Muscle of leg (tissue), 11 donors: Measurements from ENCODE around the gene MRPL4. TPM values are rescaled to one million over a fixed set of nuclear protein-coding genes. Genes with fewer than 3 reads are reported as not detected.

ENCODE experiments used
- DNase-seq: peaks from one replicate; pipeline ENCODE4 v3.0.0; 2013
- H3K27ac ChIP-seq: one replicate; pipeline ENCODE4 v1.5.1; 2013; ENCODE audit warnings: mild to moderate bottlenecking, low read length, control low read depth
- H3K27me3 ChIP-seq: one replicate; pipeline ENCODE4 v1.6.1; 2013; ENCODE audit warnings: low read length; ENCODE audit not compliant: control insufficient read depth, insufficient read depth
- H3K36me3 ChIP-seq: one replicate; pipeline ENCODE4 v1.6.1; 2013; ENCODE audit warnings: low read length; ENCODE audit not compliant: control insufficient read depth, insufficient read depth
- H3K4me1 ChIP-seq: one replicate; pipeline ENCODE4 v1.6.1; 2013; ENCODE audit warnings: low read length; ENCODE audit not compliant: control insufficient read depth, insufficient read depth
- H3K4me3 ChIP-seq: one replicate; pipeline ENCODE4 v1.5.1; 2013; ENCODE audit warnings: low read length, control low read depth
- H3K9me3 ChIP-seq: replicated peaks from 2 replicates; pipeline ENCODE4 v1.6.1; 2013; ENCODE audit warnings: low read depth, low read length; ENCODE audit not compliant: control insufficient read depth
- WGBS: methylation state at CpG from one replicate; pipeline ENCODE4 v1.1.5; 2013; ENCODE audit warnings: missing lambda C conversion rate; ENCODE audit not compliant: insufficient coverage; 5-methylcytosine and 5-hydroxymethylcytosine counted together
- polyA plus RNA-seq, 8 donors: library from polyadenylated mRNA; unstranded; fragments of 120-200 nt; gene quantifications; one replicate each; pipeline versions ENCODE4 v1.2.1 to v1.2.3, GENCODE V29; 2013; ENCODE audit warnings: inconsistent platforms in 1 of 8, low replicate concordance in 1 of 8; ENCODE audit not compliant: insufficient read length in 8 of 8, insufficient read depth in 1 of 8
- total RNA-seq: library from RNA; stranded (reverse); fragments of 120-200 nt; gene quantifications from one replicate; pipeline ENCODE4 v1.2.4, GENCODE V29; 2013

Gene MRPL4
- total and polyA plus RNA-seq, 9 donors: 23.5 to 37.8 (median 34.4) TPM

DNA sequence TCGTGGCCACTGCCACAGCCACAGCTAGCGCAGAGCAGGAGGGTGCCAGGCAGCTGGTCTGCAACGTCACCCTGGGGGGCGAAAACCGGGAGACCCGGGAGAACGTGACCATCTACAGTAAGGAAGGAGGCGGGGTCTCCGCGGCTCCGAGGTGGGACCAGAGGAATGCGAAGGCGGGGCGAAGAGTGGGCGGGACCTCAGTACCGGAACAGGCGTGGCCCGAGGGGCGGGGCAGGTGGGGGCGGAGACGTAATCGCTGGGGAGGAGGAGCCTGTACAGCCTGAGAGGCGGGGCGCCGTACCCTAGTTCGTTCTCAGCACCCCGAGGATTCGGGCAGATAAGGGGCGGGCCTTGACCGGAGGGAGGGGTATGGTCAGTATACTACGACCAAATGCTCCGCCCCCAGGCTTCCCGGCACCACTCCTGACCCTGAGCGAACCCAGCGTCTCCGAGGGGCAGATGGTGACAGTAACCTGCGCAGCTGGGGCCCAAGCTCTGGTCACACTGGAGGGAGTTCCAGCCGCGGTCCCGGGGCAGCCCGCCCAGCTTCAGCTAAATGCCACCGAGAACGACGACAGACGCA lies 40.3 kb downstream of the MRPL4 start:
- 1% methylated on average over 45 of the region's 45 CpGs for WGBS
- peak; percentile 42 for DNase-seq
- H3K27ac ChIP-seq: no peak overlapping the region
- H3K9me3 ChIP-seq: no peaks in the 10 kb centered on the region
- peak overlapping the region; percentile 17 for H3K4me3 ChIP-seq
- H3K4me1 ChIP-seq: peaks cover 66% of the 10 kb centered on the region
- peaks cover 100% of the 10 kb centered on the region for H3K27me3 ChIP-seq
- no peaks in the 10 kb centered on the region for H3K36me3 ChIP-seq

DNA sequence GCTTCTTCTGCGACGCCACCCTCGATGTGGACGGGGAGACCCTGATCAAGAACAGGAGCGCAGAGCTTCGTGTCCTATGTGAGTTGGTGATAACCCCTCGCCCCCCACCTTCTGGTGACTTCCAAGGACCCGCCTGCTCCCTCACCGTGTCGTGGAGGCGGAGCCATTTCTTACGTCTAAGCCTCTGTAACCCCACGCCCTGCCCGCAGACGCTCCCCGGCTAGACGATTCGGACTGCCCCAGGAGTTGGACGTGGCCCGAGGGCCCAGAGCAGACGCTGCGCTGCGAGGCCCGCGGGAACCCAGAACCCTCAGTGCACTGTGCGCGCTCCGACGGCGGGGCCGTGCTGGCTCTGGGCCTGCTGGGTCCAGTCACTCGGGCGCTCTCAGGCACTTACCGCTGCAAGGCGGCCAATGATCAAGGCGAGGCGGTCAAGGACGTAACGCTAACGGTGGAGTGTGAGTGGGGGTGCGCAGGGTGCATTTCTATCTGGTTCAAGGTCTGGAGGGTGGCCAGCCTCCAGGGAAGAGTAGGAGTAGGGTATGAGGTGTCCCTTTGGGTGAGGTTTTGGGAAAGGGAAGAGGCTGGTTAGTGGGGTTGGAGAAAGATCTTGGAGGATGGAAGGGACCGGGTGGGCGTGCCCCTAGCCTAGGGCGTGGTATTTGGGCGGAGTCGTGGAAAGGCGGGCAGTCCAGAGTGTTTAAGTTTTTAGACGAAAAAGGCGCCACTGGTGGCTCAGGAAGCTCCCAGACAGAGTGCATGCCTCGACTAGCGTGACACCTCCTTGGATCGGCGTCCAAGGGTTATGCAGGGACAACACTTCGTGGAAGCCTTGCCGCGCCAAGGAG lies 41.0 kb downstream of the MRPL4 start:
- DNase-seq: no peak
- Histone ChIP-seq H3K36me3 (no peaks in the 10 kb centered on the region), H3K9me3 (no peaks in the 10 kb centered on the region), H3K27me3 (peaks cover 100% of the 10 kb centered on the region), H3K27ac (no peak overlapping the region), H3K4me3 (peak overlapping the region; percentile 17), H3K4me1 (peaks cover 60% of the 10 kb centered on the region)
- 11% methylated on average over 54 of the region's 56 CpGs for WGBS

DNA sequence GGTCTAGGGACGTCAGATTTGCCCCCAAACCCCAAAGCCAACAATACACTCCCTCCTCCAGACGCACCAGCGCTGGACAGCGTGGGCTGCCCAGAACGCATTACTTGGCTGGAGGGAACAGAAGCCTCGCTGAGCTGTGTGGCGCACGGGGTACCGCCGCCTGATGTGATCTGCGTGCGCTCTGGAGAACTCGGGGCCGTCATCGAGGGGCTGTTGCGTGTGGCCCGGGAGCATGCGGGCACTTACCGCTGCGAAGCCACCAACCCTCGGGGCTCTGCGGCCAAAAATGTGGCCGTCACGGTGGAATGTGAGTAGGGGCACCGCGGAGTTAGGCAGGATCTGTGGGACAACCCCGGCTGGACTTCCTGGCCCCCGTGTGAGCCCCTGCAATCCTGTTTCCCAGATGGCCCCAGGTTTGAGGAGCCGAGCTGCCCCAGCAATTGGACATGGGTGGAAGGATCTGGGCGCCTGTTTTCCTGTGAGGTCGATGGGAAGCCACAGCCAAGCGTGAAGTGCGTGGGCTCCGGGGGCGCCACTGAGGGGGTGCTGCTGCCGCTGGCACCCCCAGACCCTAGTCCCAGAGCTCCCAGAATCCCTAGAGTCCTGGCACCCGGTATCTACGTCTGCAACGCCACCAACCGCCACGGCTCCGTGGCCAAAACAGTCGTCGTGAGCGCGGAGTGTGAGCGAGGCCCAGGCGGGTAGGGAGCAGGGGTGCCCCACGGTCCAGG lies 41.8 kb downstream of the MRPL4 start:
- H3K4me1 ChIP-seq: peaks cover 55% of the 10 kb centered on the region
- H3K9me3 ChIP-seq: no peaks in the 10 kb centered on the region
- no peaks in the 10 kb centered on the region for H3K36me3 ChIP-seq
- H3K4me3 ChIP-seq: no peak overlapping the region
- H3K27ac ChIP-seq: no peak overlapping the region
- no peak for DNase-seq
- H3K27me3 ChIP-seq: peaks cover 96% of the 10 kb centered on the region
- WGBS: 12% methylated on average over 46 of the region's 49 CpGs

DNA sequence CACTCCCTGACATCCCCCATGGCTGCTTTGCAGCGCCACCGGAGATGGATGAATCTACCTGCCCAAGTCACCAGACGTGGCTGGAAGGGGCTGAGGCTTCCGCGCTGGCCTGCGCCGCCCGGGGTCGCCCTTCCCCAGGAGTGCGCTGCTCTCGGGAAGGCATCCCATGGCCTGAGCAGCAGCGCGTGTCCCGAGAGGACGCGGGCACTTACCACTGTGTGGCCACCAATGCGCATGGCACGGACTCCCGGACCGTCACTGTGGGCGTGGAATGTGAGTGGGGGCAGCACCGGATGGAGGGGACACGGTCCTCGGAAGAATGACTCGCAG lies 42.3 kb downstream of the MRPL4 start:
- no peak for DNase-seq
- Histone ChIP-seq H3K27me3 (peaks cover 94% of the 10 kb centered on the region), H3K9me3 (no peaks in the 10 kb centered on the region), H3K36me3 (no peaks in the 10 kb centered on the region), H3K4me3 (no peak overlapping the region), H3K27ac (no peak overlapping the region), H3K4me1 (peaks cover 50% of the 10 kb centered on the region)
- 4% methylated on average over 21 of the region's 25 CpGs for WGBS

DNA sequence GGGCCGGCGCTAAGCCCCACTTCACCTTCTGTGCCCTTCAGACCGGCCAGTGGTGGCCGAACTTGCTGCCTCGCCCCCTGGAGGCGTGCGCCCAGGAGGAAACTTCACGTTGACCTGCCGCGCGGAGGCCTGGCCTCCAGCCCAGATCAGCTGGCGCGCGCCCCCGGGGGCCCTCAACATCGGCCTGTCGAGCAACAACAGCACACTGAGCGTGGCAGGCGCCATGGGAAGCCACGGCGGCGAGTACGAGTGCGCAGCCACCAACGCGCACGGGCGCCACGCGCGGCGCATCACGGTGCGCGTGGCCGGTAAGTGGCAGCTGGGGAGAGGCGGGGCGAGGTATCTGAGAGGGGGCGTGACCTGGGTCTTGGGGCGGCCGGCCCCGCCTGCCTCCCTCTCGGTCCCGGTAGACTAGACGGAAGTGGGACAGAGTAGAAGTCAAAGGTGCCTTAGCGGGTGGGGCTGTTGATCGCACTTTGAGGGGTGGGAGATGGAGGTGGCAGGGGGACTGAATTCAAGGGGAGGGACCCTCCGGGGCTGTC lies 43.4 kb downstream of the MRPL4 start:
- Histone ChIP-seq H3K36me3 (no peaks in the 10 kb centered on the region), H3K27me3 (peaks cover 91% of the 10 kb centered on the region), H3K9me3 (no peaks in the 10 kb centered on the region), H3K4me3 (no peak overlapping the region), H3K4me1 (peaks cover 39% of the 10 kb centered on the region), H3K27ac (no peak overlapping the region)
- WGBS: under 1% methylated on average over 46 of the region's 48 CpGs
- DNase-seq: no peak

DNA sequence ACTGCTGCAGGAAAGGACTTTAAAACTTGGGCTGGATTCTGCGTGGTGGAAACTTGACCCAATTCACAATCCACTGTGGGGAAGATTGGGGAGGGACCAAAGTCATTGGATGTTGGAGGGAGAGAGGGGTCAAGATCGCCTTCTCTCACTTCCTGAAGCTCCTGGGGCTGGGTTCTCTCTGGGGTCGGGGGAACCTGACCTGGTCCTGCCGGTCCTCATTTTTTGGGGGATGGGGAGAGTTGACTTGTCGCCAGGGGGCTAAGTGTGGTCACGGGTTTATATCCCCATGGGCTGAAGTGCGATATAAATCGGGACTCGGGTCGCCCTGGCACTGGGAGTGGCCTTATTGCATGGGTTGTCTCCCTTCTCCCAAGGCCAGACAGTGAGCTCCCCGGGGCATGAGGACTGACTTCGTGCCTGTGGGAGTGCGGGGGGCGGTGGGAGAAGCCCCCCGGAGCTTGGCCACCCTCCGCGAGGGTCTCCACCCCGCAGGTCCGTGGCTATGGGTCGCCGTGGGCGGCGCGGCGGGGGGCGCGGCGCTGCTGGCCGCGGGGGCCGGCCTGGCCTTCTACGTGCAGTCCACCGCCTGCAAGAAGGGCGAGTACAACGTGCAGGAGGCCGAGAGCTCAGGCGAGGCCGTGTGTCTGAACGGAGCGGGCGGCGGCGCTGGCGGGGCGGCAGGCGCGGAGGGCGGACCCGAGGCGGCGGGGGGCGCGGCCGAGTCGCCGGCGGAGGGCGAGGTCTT lies 44.0 kb downstream of the MRPL4 start:
- Histone ChIP-seq H3K27me3 (peaks cover 85% of the 10 kb centered on the region), H3K27ac (no peak overlapping the region), H3K36me3 (no peaks in the 10 kb centered on the region), H3K9me3 (no peaks in the 10 kb centered on the region), H3K4me1 (peaks cover 33% of the 10 kb centered on the region), H3K4me3 (no peak overlapping the region)
- under 1% methylated on average over 48 of the region's 58 CpGs for WGBS
- no peak for DNase-seq

DNA sequence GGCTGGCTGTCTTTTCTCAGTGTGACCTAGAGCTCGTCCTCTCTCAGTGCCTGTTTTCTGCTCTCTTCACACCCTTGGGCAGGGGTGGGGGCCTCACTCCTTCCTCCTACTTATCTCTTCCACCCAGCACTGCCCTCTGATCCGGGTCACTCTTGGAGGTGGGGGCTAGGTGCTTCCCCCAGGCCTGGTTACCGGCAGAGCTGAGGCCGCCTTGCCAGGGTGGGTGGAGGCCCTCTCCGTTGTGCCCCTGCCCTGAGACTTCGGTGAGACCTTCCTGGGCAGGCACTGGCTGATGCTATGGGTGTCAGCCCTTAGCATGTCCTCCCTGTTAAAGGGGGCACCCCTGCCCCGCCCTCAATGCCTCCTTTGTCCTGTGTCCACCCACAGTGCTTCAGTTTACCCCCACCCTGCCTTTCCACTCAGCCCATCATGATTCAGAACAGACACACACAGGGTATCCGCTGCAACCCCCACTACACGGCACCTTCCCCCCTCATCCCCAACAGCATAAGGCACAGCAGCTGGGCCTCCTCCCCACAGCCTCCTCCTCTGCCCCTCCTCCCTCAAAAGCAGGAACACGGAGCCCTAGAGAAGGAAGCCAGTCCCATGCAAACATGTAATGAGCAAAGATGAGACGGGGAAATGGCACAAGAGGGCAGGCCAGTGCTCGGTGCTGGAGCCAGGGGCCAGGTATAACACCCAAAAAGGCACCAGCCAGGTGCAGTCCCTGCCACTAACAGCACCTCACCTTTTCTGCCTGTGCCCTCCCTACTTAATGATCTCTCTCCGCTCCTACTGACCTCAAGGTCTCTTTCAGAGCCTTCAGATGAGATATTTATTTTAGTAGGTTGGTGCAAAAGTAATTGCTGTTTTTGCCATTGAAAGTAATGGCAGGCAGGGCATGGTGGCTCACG lies 47.8 kb downstream of the MRPL4 start:
- H3K9me3 ChIP-seq: no peaks in the 10 kb centered on the region
- H3K36me3 ChIP-seq: peaks cover 5% of the 10 kb centered on the region
- H3K27me3 ChIP-seq: peaks cover 52% of the 10 kb centered on the region
- H3K27ac ChIP-seq: no peak overlapping the region
- H3K4me3 ChIP-seq: no peak overlapping the region
- 47% methylated on average over 9 of the region's 14 CpGs for WGBS
- peaks cover 14% of the 10 kb centered on the region for H3K4me1 ChIP-seq
- no peak for DNase-seq

- 65% methylated on average over 11 of the region's 17 CpGs for whole genome bisulfite sequencing
Measured at GRCh38 chr19:10305139-10305806, 53.3 kb downstream of the MRPL4 start.

DNA sequence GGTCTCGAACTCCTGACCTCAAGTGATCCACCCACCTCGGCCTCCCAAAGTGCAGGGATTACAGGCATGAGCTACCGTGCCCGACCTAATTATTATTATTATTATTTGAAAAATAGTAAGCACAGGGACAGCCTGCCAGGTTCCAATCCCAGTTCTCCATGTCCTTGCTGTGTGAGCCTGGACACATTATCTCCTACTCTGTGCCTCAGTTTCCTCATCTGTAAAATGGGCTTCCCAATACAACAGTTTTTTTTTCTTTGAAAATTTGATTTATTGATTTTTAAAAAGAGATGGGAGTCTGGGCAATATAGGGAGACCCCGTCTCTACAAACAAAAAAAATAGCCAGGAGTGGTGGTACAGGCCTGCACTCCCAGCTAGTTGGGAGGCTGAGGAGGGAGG lies 54.3 kb downstream of the MRPL4 start:
- H3K27ac ChIP-seq: no peak overlapping the region
- peaks cover 3% of the 10 kb centered on the region for H3K27me3 ChIP-seq
- H3K36me3 ChIP-seq: peaks cover 17% of the 10 kb centered on the region
- no peak overlapping the region for H3K4me3 ChIP-seq
- H3K9me3 ChIP-seq: no peaks in the 10 kb centered on the region
- H3K4me1 ChIP-seq: no peaks in the 10 kb centered on the region
- WGBS: 100% methylated on average over 1 of the region's 5 CpGs
- DNase-seq: no peak

More at GRCh38 chr19:10305139-10305806, 53.3 kb downstream of the MRPL4 start:
- Histone ChIP-seq H3K4me3 (no peak overlapping the region), H3K4me1 (no peaks in the 10 kb centered on the region), H3K27ac (no peak overlapping the region), H3K27me3 (peaks cover 6% of the 10 kb centered on the region), H3K36me3 (peaks cover 9% of the 10 kb centered on the region), H3K9me3 (no peaks in the 10 kb centered on the region)
- DNase-seq: no peak
